H1 (cell line): ENCODE data around the gene ZCWPW2. TPM values are rescaled to one million over a fixed set of nuclear protein-coding genes. Genes with fewer than 3 reads are reported as not detected.

ENCODE experiments used
- CTCF ChIA-PET: fragments of 300-600 bp; sonication (Branson Sonifier 250); formaldehyde crosslinking; loops from one replicate; lab custom pipeline; 2021; ENCODE audit not compliant: partially characterized antibody; lab: Charles Lee
- POLR2A ChIA-PET: fragments of 300-600 bp; sonication (Branson Sonifier 250); formaldehyde crosslinking; loops from one replicate; lab custom pipeline; 2021; ENCODE audit warnings: inconsistent platforms; ENCODE audit not compliant: partially characterized antibody; lab: Charles Lee
- DNase-seq, 2 experiments: peaks; one replicate each; pipeline versions ENCODE4 v3.0.0 to v3.0.0-alpha.2; 2010 to 2022; ENCODE audit warnings: low spot score in 2 of 2, low read depth in 1 of 2, mixed read lengths in 1 of 2
- FAIRE-seq: peaks from 2 replicates; lab custom pipeline; 2011; peaks lifted over from hg19 to GRCh38; lab: Jason Lieb, UNC
- H2AFZ ChIP-seq: 2 replicates; pipeline ENCODE4 v1.8.1; 2012; ENCODE audit warnings: low read length, inconsistent platforms
- H2AK5ac ChIP-seq: 2 replicates; pipeline ENCODE4 v1.6.1; 2013; ENCODE audit warnings: low read depth, low read length
- H2BK120ac ChIP-seq: replicated peaks from 2 replicates; pipeline ENCODE3; 2013; ENCODE audit warnings: low read depth, low read length, inconsistent platforms
- H2BK12ac ChIP-seq: 2 replicates; pipeline ENCODE4 v1.6.1; 2013; ENCODE audit warnings: low read depth, low read length
- H2BK15ac ChIP-seq: 2 replicates; pipeline ENCODE4 v1.6.1; 2013; ENCODE audit warnings: low read length
- H2BK20ac ChIP-seq: 2 replicates; pipeline ENCODE4 v1.6.1; 2013; ENCODE audit warnings: low read length
- H2BK5ac ChIP-seq: 2 replicates; pipeline ENCODE4 v1.6.1; 2013; ENCODE audit warnings: low read depth, low read length
- H3K14ac ChIP-seq: 2 replicates; pipeline ENCODE4 v1.6.1; 2013; ENCODE audit warnings: inconsistent platforms; ENCODE audit not compliant: insufficient read length
- H3K18ac ChIP-seq: 2 replicates; pipeline ENCODE4 v1.6.1; 2013; ENCODE audit warnings: low read length; ENCODE audit errors: extremely low read depth
- H3K23ac ChIP-seq: 2 replicates; pipeline ENCODE4 v1.6.1; 2013; ENCODE audit warnings: inconsistent platforms; ENCODE audit not compliant: insufficient read length
- H3K23me2 ChIP-seq: 2 replicates; pipeline ENCODE4 v1.6.1; 2013; ENCODE audit warnings: low read depth, low read length
- H3K27ac ChIP-seq: 2 replicates; pipeline ENCODE4 v1.6.1; 2011; ENCODE audit warnings: low read depth, low read length, inconsistent platforms
- H3K27me3 ChIP-seq, 4 experiments: replicated peaks in 1 of 4; 1 replicate in 1 of 4; 2 replicates in 3 of 4; pipeline versions ENCODE4 v1.6.1 to v1.8.1; 2011 to 2013; ENCODE audit warnings: low read length in 3 of 4, mild to moderate bottlenecking in 3 of 4, inconsistent platforms in 2 of 4, mixed read lengths in 2 of 4, moderate library complexity in 1 of 4; ENCODE audit not compliant: control insufficient read depth in 3 of 4, insufficient read depth in 3 of 4; ENCODE audit errors: extremely low read depth in 1 of 4
- H3K36me3 ChIP-seq, 4 experiments: 2 replicates each; pipeline versions ENCODE4 v1.6.1 to v1.8.1; 2011 to 2013; ENCODE audit warnings: mild to moderate bottlenecking in 4 of 4, low read length in 3 of 4, moderate library complexity in 2 of 4, control low read depth in 1 of 4, inconsistent platforms in 1 of 4; ENCODE audit not compliant: insufficient read depth in 4 of 4, control insufficient read depth in 2 of 4
- H3K4ac ChIP-seq: replicated peaks from 2 replicates; pipeline ENCODE3; 2013; ENCODE audit warnings: low read length, low read depth, mixed read lengths, inconsistent platforms; ENCODE audit not compliant: insufficient read length
- H3K4me1 ChIP-seq, 4 experiments: replicated peaks in 1 of 4; 1 replicate in 1 of 4; 2 replicates in 3 of 4; pipeline versions ENCODE4 v1.6.1 to v1.8.1; 2011 to 2013; ENCODE audit warnings: low read length in 3 of 4, inconsistent platforms in 2 of 4, mixed read lengths in 1 of 4; ENCODE audit not compliant: insufficient read depth in 4 of 4, control insufficient read depth in 3 of 4
- H3K4me2 ChIP-seq, 2 experiments: 2 replicates each; pipeline versions ENCODE4 v1.6.1 to v1.8.1; 2011 to 2013; ENCODE audit warnings: low read depth in 2 of 2, low read length in 2 of 2, control low read depth in 1 of 2, inconsistent platforms in 1 of 2, mild to moderate bottlenecking in 1 of 2; ENCODE audit not compliant: insufficient read depth in 1 of 2
- H3K4me3 ChIP-seq, 4 experiments: fragments of 200-600, 300-600 bp in 1 of 4; sonication (generic), shearing (Covaris generic), sonication (Bioruptor Twin) in 1 of 4; 2 replicates each; pipeline versions ENCODE4 v1.5.1 to v1.8.1; 2011 to 2016; ENCODE audit warnings: low read length in 4 of 4, low read depth in 3 of 4, control low read depth in 2 of 4, inconsistent platforms in 2 of 4, mild to moderate bottlenecking in 2 of 4, mixed read lengths in 1 of 4, moderate library complexity in 1 of 4; ENCODE audit not compliant: insufficient read depth in 2 of 4; ENCODE audit errors: extremely low read depth in 1 of 4
- H3K56ac ChIP-seq: replicated peaks from 2 replicates; pipeline ENCODE3; 2013; ENCODE audit warnings: low read depth, mild to moderate bottlenecking, mixed read lengths, low read length, inconsistent platforms; ENCODE audit not compliant: insufficient read length
- H3K79me1 ChIP-seq: 2 replicates; pipeline ENCODE4 v1.6.1; 2013; ENCODE audit warnings: low read depth, low read length, control low read depth
- H3K79me2 ChIP-seq, 2 experiments: 2 replicates each; pipeline versions ENCODE4 v1.6.1 to v1.8.1; 2012 to 2013; ENCODE audit warnings: low read length in 2 of 2, mild to moderate bottlenecking in 2 of 2, inconsistent platforms in 1 of 2; ENCODE audit not compliant: insufficient read depth in 2 of 2, control insufficient read depth in 1 of 2
- H3K9ac ChIP-seq, 4 experiments: replicated peaks in 1 of 4; 1 replicate in 1 of 4; 2 replicates in 3 of 4; pipeline versions ENCODE4 v1.6.1 to v1.8.1; 2011 to 2013; ENCODE audit warnings: low read depth in 3 of 4, low read length in 3 of 4, control low read depth in 2 of 4, mild to moderate bottlenecking in 2 of 4, moderate library complexity in 2 of 4, inconsistent platforms in 1 of 4; ENCODE audit errors: extremely low read depth in 1 of 4
- H3K9me3 ChIP-seq, 2 experiments: 2 replicates each; pipeline versions ENCODE4 v1.6.1 to v1.8.1; 2012 to 2013; ENCODE audit warnings: mild to moderate bottlenecking in 2 of 2, moderate library complexity in 2 of 2, control low read depth in 1 of 2, inconsistent platforms in 1 of 2, low read depth in 1 of 2, low read length in 1 of 2, mixed read lengths in 1 of 2; ENCODE audit not compliant: insufficient read depth in 2 of 2
- H4K20me1 ChIP-seq, 2 experiments: replicated peaks in 1 of 2; 2 replicates each; pipeline versions ENCODE3 to v1.8.1; 2011 to 2013; ENCODE audit warnings: inconsistent platforms in 2 of 2, low read length in 2 of 2, mild to moderate bottlenecking in 1 of 2; ENCODE audit not compliant: insufficient read depth in 2 of 2, control insufficient read depth in 1 of 2
- H4K5ac ChIP-seq: 2 replicates; pipeline ENCODE4 v1.6.1; 2013; ENCODE audit warnings: low read length, low read depth, mixed read lengths, inconsistent platforms; ENCODE audit not compliant: insufficient read length
- H4K8ac ChIP-seq: 2 replicates; pipeline ENCODE4 v1.8.0; 2013; ENCODE audit warnings: mild to moderate bottlenecking, moderate library complexity, low read length, inconsistent platforms; ENCODE audit not compliant: insufficient read depth; ENCODE audit errors: extremely low read depth
- H4K91ac ChIP-seq: replicated peaks from 2 replicates; pipeline ENCODE3; 2013; ENCODE audit warnings: low read length, mixed read lengths, inconsistent platforms; ENCODE audit not compliant: insufficient read length
- BCL11A ChIP-seq, 2 experiments: IDR thresholded peaks; one replicate each; pipeline ENCODE4 v1.6.1; 2011; ENCODE audit warnings: low read depth in 2 of 2, low read length in 2 of 2, mild to moderate bottlenecking in 2 of 2
- CEBPB ChIP-seq: IDR thresholded peaks from 2 replicates; pipeline ENCODE4 v1.6.1; 2012; ENCODE audit warnings: low read depth, low read length
- CHD2 ChIP-seq: IDR thresholded peaks from 2 replicates; pipeline ENCODE4 v1.6.1; 2012; ENCODE audit warnings: low read length, improper control_type of control experiment
- EGR1 ChIP-seq: IDR thresholded peaks from 2 replicates; pipeline ENCODE4 v1.6.1; 2011; ENCODE audit warnings: low read depth, low read length, borderline replicate concordance
- GABPA ChIP-seq: IDR thresholded peaks from 2 replicates; pipeline ENCODE4 v1.6.1; 2011; ENCODE audit warnings: mild to moderate bottlenecking, low read length, moderate library complexity, borderline replicate concordance; ENCODE audit not compliant: insufficient read depth
- KDM4A ChIP-seq: IDR thresholded peaks from one replicate; pipeline ENCODE4 v1.7.1; 2012; ENCODE audit warnings: low read depth, mild to moderate bottlenecking, moderate library complexity, low read length, inconsistent platforms; ENCODE audit not compliant: severe bottlenecking
- NANOG ChIP-seq: IDR thresholded peaks from 2 replicates; pipeline ENCODE4 v1.6.1; 2011; ENCODE audit warnings: low read length, low read depth, mild to moderate bottlenecking, inconsistent platforms; ENCODE audit not compliant: insufficient read depth, poor library complexity, severe bottlenecking
- RAD21 ChIP-seq, 2 experiments: IDR thresholded peaks in 1 of 2; conservative IDR thresholded peaks in 1 of 2; 2 replicates each; pipeline ENCODE4 v1.6.1; 2011; ENCODE audit warnings: low read depth in 2 of 2, low read length in 2 of 2, improper control_type of control experiment in 1 of 2, inconsistent platforms in 1 of 2, mild to moderate bottlenecking in 1 of 2, moderate library complexity in 1 of 2
- RBBP5 ChIP-seq: IDR thresholded peaks from 2 replicates; pipeline ENCODE4 v1.7.1; 2012; ENCODE audit warnings: low read depth, mild to moderate bottlenecking, inconsistent platforms, low read length, moderate library complexity, borderline replicate concordance
- SRF ChIP-seq: IDR thresholded peaks from 2 replicates; pipeline ENCODE4 v1.6.1; 2011; ENCODE audit warnings: mild to moderate bottlenecking, low read depth, low read length, moderate library complexity
- TAF1 ChIP-seq: IDR thresholded peaks from 2 replicates; pipeline ENCODE4 v1.6.1; 2011; ENCODE audit warnings: mild to moderate bottlenecking, low read depth, low read length
- TEAD4 ChIP-seq: IDR thresholded peaks from 2 replicates; pipeline ENCODE4 v1.6.1; 2012; ENCODE audit warnings: low read depth, low read length, inconsistent platforms, mixed read lengths
- WGBS, 2 experiments: shearing (Covaris generic) in 1 of 2; methylation state at CpG; one replicate each; pipeline versions ENCODE4 v1.1.6 to v1.1.7; 2013 to 2015; ENCODE audit warnings: low lambda C conversion rate in 2 of 2, mixed read lengths in 2 of 2, inconsistent platforms in 1 of 2, low coverage in 1 of 2, missing lambda C conversion rate in 1 of 2; ENCODE audit not compliant: insufficient replicate concordance in 2 of 2, insufficient coverage in 1 of 2, insufficient read length in 1 of 2; ENCODE audit errors: extremely low coverage in 1 of 2, missing lambda C conversion rate in 1 of 2; 5-methylcytosine and 5-hydroxymethylcytosine counted together
- polyA plus RNA-seq, 7 experiments: library from polyadenylated mRNA; depleted of rRNA in 3 of 7; stranded (reverse) in 5 of 7; unstranded in 2 of 7; fragments of >200 nt in 5 of 7; fragments of 200-250 nt in 2 of 7; gene quantifications; 1 replicate in 5 of 7; 2 replicates in 1 of 7; 4 replicates in 1 of 7; pipeline versions ENCODE4 v1.2.1 to v1.2.3, GENCODE V29; 2011 to 2013; ENCODE audit warnings: missing spikeins in 2 of 7, mixed read lengths in 2 of 7
- total RNA-seq: library from RNA; stranded (reverse); fragmentation: NEBNext Ultra II Directional; extraction: Animal tissue kit (Norgen Biotek cat#: 25700); gene quantifications from 2 replicates; pipeline ENCODE4 v1.2.1, GENCODE V29; 2021

ZCWPW2 gene
- total and polyA plus RNA-seq, 2 of the 8 experiments (the other 6 are each of a cell fraction or from before 2014, with no cell fraction given), result 0.11 to 0.39 TPM

DNA sequence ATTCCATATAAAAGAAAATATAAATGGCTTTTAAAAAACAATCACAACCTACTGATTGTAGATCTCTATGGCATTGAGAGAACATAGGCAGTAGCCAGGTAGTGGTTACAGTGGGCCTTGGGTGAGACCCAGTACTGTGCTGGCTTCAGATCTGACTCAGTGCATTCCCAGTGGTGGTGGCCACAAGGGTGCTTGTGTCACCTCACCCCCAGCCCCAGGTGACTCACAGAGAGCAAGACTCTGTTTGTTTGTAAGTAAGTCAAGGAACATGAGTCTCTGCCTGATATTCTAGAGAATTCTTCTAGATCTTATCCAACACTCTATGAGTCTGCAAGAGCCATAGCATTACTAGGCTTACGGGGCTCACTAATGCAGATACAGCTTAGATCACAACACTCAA, 118.9 kb downstream of the ZCWPW2 start:
- no peak overlapping the region for H2AFZ ChIP-seq
- H3K4me3 ChIP-seq, result no peak overlapping the region
- no peak overlapping the region for H2BK12ac ChIP-seq
- H2AK5ac ChIP-seq, result no peak overlapping the region
- TF ChIP-seq SRF (no peak), RBBP5 (no peak), GABPA (no peak), NANOG (no peak), KDM4A (no peak), CHD2 (no peak), RAD21 (IDR thresholded peaks at IDR 0.05 in 1 of 2, conservative IDR thresholded peaks at IDR 0.05 in 1 of 2; ENCODE audit: low read depth in 2 of 2, low read length in 2 of 2) (no peak), TEAD4 (no peak), EGR1 (no peak), CEBPB (no peak), BCL11A (IDR thresholded peaks at IDR 0.05; ENCODE audit: low read depth in 2 of 2, low read length in 2 of 2) (no peak), TAF1 (no peak)
- CTCF ChIA-PET, result interaction anchor here (0.6 to 1.6 kb wide), 2 partner anchors 8 to 12 kb away, joined by 3 to 4 read pairs; no protein-coding TSS in a partner anchor
- no peak for DNase-seq
- no peak overlapping the region for H2BK15ac ChIP-seq
- no peak overlapping the region for H3K14ac ChIP-seq
- H2BK5ac ChIP-seq, result no peak overlapping the region
- no peak overlapping the region for H3K23ac ChIP-seq
- H3K56ac ChIP-seq, result no peak overlapping the region
- no peaks in the 10 kb centered on the region for H3K23me2 ChIP-seq
- no peaks in the 10 kb centered on the region for H3K79me1 ChIP-seq
- no peaks in the 10 kb centered on the region for H3K27me3 ChIP-seq
- no peaks in the 10 kb centered on the region for H3K4me1 ChIP-seq
- 88% methylated on average over 1 of the region's 1 CpG; no CpG with 5 or more reads in 1 of the 2 experiments for WGBS, 2 experiments
- H4K20me1 ChIP-seq, result no peaks in the 10 kb centered on the region
- no peak for FAIRE-seq
- peaks cover 0 to 3% of the 10 kb centered on the region in 2 experiments; a peak in 1 of 4 replicates for H3K9me3 ChIP-seq
- H3K18ac ChIP-seq, result no peak overlapping the region
- no peak overlapping the region for H3K9ac ChIP-seq
- no peak overlapping the region for H4K91ac ChIP-seq
- H4K5ac ChIP-seq, result no peak overlapping the region
- no peak overlapping the region for H3K4ac ChIP-seq
- no peaks in the 10 kb centered on the region for H3K79me2 ChIP-seq
- H2BK20ac ChIP-seq, result no peak overlapping the region
- H4K8ac ChIP-seq, result no peak overlapping the region
- H3K4me2 ChIP-seq, result no peak overlapping the region
- H3K27ac ChIP-seq, result no peak overlapping the region
- H2BK120ac ChIP-seq, result no peak overlapping the region
- POLR2A ChIA-PET, result no interaction called here
- H3K36me3 ChIP-seq, result no peaks in the 10 kb centered on the region
